NCI-H1048 (cell line): ENCODE data around the gene PIGM.

ENCODE experiments used
- DNase-seq: peaks from one replicate; lab custom pipeline; 2025; lab: John Stamatoyannopoulos, UW

The PIGM gene

DNA sequence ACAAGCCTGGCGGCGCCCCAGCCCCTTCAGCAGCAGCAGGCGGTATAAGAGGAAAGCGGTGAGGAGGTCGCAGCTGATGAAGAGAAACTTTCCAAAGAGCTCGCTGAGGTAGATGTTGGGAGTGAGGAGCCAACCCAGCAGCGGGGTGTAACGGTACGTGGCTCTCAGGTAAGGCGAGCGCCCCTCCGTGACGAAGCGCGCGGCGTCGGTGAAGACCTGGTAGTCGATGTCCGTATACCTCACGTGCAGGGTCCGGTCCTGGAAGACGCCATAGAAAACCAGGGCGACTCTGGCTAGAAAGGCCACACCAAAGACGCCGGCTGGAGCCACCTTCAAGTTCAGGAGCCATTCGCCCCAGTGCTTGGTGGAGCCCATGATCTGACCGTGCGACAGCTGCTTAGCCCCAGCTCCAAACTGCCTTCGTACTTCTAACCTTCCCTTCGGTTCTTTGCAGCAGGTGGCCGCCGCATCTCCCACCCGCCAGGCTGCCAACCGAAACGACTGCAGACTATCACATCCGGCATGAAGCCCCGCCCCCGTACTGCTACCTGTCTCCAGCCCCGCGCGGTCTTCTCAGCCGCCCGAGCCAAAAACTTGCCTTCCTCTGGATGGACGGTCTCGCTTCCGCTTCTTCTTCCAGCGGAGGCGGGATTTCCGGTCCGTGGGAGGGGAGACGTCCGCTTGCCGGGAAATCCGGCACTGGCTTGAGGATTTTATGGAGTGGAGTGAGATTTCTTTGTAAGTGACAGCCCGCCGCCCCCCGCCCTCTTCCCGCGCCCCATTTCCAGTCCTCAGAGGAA is at the start of gene PIGM:
Gene PIGM (minus strand): TSS at position 626 of the 800 bp plus-strand sequence. CDS start 251 bp downstream, at position 375.
- DNase-seq, result peak; percentile 98

DNA sequence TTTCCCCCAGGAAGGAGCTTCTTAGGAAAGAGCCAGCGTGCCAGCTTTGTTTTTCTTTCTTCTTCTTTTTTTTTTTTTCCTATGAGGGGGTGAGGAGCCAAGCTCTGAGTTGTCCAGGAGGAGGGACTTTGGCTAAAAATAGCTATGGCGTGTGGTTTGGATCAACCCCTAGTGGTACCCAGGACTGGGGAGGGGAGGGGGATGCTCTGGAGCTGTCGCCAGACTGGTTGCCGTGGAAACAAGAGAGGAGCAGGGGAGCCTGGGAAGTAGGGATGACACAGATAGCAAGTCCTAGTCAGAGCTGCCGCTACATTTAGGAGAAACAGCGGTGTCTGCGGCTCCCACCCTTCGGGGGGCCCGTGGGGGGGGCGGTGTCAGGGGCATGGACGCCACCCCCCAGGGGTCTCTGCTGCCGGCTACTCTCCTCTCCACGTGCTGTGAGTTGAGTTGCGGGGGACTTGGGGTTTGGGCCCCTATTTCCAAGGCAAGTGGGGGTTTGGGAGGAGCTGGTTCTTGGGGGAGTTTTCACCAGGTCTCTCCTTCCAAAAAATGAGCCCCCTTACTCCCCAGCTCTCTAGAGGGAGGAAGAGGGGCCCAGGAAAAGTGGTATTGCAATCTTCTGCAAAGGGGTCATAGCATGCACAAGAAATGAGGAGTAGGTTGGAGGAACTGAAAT is 49.6 kb upstream of the PIGM start, which contains the start of gene KCNJ9:
Gene KCNJ9 (plus strand): TSS at position 278 of the 676 bp plus-strand sequence. CDS start 2,493 bp downstream, outside the sequence.
- no peak for DNase-seq

DNA sequence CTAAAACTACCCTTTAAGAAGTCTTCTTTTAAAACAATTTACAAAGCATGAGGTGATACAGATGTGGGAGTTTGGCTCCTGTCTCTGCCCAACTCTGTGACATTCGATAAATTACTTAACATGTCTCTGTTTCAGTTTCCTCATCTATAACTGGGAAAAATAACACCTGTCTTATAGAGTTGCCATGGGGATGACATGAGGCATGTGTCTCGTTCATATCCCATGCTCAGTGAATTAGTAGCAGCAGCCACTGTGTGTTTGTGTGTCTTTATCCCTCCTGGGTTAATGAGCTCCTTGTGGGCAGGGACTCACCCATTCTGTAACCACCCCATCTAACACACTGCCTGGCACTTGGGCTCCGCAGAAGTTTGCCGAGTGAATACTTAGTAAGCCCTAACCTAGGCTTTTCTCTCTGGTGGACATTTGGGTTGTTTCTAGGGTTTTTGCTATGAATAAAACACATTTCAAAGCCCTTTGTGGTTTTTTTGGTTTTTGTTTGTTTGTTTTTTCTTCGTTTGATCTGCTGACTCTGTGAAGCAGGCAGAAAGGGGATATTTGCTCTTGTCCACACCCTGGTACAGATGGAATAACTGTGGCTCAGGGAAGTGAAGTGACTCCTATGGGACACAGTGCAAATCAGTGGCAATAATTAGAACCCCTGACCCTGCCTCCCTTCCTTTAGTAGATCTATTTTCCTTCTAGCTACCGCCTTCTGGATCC is 48.8 kb upstream of the PIGM start:
- no peak for DNase-seq

DNA sequence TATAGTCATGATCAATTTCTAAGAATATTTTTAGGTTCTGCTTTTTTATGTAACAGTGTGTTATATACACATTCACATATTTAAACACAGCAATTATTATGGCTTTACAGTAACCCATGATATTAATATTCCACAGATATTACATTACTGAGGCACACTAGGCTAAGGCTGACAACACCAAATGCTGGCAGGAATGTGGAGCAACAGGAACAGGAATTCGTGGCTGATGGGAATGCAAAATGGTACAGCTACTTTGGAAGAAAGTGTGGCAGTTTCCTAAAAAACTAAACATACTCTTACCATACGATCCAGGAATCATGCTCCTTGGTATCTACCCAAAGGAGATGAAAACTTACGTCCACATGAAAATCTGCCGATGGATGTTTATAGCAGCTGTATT is 47.7 kb upstream of the PIGM start:
- no peak for DNase-seq

DNA sequence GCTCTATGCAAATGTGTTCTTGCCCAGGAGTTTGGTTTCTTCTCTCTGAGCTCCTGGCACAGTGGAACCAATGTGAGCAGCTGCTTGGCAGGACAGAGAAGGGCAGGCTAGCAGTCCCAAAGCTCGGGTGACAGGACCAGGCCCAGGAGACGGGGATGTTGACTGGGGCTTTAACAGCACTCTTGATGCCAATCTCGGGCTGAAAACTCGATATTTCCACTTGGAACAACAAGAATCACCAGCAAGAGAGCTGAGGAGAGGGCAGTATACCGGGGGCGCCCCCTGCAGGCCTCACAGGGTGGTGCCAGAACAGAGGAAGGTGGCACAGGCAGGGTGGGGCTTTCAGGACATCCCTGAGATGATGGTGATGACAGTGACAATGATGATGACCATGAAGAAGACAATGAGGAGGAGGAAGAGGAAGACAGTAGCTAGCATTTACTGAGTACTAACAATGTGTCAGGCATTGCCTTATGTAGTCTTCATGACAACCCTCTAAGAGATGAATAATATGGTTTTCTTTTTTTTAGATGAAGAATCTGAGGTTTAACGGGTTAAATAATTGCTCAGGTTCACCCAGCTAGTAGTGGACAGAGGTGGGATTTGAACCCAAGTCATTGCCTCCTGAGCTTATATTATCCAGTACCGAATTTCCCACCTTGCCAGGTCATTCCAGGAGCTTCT is 46.9 kb upstream of the PIGM start:
- DNase-seq, result no peak

DNA sequence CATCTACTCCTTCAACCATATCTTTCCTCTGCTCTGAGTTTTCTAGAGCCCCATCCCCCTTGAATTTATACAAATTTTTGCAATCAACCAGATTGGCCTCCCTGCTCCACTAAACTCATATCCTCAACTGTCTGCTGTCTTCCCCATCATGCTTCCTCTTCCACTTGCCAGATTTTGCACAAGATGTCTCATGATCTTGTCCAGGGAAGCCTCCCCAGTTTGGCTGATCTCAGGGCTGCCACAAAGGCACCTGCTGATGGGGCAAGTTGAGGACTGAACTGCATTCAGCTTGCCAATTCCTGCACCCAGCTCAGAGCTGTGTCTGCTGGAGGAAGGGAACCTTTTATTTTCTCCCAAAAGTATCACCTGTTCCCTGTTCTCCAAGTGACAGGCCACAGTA is 45.7 kb upstream of the PIGM start:
- no peak for DNase-seq

DNA sequence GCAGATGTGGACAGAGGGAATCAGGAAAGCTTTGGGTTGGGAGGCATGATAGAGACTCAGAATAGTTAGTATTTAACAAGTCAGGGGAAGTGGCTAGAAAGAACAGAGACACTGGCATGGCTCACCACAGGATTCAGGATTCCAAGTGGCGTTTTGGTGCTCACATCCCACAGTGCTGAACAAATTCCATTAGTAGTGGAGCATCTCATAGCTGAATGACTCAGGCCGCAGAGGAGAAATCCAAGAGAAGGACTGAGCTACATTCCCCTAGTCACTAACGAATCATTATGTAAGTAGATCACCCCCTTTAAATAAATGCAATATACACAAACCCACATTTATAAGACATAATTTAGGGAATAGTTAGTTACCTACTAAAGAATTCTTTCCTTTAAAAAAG is 44.5 kb upstream of the PIGM start:
- DNase-seq, result no peak

DNA sequence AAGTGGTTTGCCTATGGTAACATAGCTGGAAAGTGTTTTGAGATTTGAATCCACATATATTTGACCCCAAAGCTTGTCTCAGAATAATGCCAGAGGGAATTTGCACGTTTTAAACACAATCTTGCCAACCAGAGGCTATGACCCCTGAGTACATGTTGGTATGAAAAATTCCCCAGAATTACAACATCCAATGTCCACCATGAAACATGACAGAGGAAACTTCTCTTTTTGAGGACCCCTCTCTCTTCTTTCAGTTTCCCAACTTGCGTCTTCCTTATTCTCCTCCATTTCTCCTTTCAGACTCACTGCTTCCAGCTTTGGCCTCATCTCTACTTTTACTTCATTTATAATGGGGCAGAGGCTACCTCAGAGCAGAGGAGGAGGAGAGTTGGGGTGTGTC is 44.0 kb upstream of the PIGM start:
- DNase-seq, result no peak

DNA sequence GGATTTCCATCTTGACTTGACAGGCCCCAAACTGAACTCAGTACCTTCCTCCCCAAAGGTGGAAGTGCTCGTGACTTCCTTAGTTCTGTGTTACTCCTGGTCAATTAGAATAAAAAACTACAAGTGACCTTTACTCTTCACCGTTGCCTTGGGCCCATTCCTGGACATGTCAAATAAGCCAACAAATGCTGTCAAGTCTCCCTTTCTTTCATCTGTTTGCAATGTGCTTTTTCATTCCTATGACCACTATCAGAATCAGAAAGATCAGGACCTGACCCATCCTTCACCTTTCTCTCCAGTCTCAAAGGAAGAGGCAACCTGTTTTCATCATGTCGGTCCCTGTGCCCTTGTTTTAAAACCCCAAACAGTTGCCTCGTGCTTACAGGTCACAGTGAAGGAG is 43.1 kb upstream of the PIGM start:
- DNase-seq, result no peak

DNA sequence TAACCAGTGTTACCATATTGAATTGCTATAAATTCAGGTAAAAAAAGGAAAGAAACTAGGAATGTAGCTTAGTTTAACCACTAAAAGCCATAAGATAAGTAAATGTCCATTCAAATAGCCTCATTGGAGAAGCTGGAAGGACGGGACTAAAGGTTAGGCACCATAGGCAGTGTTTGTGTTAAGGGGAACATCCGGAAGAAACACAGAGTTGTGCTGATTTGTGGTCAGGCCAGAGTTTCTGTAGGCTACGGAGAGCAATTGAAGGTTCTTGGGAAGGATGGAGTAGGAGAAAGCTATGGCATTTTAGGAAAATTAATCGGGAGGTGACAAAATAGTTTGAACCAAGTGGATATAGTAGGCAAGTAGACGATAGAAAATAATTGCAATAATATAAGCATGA is 39.5 kb upstream of the PIGM start:
- no peak for DNase-seq

DNA sequence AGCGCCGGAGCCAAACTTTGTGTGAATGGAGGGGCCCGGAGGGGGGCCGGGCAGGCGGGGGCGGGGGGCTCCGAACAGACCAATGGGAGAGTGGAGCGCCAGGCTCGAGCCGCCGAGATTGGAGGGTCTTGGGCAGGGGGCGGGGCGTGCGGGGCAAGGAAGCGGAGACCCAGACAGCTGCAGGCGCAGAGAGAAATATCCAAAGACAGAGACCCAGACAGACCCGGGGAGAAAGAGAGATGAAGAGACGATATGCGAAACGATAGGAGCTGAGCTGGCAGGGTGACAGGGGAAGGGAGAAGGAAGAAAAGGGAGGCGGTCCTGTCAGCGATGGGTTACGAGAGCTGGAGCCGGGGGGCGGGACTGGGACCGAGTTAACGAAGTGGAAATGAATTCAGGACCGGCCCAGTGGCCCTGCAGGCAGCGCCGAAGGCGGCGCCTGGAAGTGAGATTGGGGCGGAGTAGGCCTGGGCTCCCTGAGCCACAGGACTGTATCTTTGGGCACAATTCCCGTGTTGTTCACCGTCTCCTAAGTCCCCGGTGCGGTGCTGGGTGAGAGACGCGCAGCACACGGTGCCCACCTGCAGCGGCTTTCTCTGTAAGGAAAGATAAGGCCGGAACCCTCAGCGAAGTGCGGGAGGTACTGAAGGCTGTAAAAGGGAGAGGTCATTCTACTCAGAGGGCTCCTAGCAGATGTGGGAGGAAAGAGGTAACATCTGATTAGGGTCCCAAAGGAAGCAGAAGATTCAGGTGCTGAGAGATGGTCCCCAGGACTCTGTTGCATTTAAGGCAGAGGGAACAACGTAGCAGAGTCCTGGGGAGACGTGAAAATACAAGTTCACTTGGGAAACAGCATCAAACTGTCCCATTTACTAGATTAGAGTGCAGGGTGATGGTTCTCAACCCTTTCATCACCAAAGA is 38.7 kb upstream of the PIGM start:
- peak; percentile 62 for DNase-seq

DNA sequence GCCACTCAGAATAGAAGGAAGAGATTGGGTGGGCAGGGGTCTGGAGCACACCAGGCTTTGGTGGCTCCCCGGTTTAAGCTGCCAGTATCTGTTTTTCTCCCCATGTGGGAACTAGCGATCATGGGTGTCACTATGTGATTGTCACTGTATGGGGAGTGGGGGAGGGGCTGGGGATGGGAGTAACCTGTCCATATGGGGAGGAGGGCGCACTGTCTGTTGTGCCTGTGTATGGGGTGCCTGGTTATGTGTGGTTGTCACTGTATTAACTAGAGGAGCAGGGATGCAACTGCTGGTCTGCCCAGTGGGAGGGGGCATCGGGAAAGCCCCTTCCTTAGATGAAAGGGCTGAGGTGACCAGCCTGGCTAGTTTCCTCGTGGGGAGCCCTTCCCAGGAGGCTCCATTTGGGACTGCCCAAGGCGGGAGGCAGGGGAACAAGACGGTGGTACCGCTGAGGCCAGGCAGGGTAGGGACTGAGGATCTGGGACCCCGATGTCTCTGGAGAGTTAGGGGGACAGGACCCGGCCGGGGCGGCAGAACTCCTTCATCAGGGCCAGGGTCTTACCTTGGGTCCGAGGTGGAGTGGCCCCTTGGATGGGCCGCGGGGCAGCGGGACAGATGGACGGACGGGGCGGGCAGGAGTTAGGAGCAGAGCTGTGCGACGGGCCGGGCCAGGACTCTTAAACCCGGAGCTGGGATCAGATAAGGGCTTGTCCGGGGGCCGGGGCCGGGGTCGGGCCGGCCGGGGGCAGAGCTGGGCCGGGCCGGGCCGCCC is 37.9 kb upstream of the PIGM start, which contains the start of gene KCNJ10:
Gene KCNJ10 (minus strand): TSS at position 701 of the 772 bp plus-strand sequence. CDS start 27,628 bp downstream, outside the sequence.
- no peak for DNase-seq

DNA sequence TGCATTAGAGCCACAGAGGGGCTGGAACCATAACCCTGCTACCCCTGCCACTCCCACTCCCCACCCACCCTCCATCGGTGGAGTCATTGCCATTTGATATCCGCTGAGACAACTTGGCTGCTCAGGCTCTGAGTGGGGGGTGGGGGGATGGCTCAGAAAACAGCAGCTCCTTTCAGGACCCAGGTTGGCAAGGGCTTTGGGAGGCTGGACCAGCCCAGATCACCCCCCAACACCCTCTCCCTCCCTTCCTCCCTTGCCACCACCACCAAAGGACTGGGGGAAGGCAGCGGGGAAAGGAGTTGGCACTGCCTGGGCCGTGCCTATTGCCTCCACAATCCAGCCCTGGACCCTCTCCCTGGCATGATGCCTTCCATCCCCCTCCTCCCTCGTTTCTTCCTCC is 36.4 kb upstream of the PIGM start:
- DNase-seq, result no peak

DNA sequence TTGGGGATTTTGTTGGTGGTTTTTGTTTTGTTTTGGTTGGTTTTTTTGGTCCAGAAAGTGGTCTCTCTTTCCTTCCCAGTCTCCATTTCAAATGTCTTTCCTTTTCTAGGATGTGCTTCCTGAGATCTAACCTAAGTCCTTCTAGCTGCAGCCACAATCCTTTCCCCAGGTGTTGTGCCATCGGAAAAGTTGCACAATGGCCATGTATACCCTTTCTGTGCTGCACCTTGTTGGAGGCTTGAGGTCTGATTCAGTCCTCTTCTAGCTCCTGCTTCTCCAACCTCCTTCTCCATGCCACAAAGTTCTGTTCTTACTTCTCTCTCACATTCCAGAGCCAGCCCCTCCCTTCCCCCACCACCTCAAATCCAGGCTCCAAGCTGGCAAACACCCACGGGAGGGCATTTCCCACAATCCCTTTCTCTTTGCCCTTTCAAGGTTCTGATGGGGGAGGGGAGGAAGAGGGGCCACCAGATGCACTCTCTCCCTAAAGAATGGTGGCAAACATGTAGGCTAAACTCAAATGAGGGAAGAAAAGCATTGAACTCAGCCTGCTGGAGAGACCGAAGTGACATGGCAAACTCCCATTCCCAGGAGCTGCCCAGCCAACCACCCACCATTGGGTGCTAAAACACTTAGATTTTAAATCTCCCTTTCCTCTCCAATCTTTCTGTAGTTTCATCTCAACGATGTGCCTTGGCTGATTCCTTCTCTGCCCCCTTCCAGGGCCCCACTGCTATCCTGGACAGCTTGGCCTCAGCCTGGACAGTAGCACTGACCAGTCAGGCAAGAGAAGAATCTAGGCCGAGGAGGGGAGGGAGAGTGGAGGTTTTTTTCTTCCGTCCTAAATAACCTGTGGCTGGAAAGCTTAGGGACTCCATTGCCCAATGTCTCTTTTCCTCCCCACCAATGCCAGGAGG is 35.3 kb upstream of the PIGM start:
- DNase-seq, result no peak

DNA sequence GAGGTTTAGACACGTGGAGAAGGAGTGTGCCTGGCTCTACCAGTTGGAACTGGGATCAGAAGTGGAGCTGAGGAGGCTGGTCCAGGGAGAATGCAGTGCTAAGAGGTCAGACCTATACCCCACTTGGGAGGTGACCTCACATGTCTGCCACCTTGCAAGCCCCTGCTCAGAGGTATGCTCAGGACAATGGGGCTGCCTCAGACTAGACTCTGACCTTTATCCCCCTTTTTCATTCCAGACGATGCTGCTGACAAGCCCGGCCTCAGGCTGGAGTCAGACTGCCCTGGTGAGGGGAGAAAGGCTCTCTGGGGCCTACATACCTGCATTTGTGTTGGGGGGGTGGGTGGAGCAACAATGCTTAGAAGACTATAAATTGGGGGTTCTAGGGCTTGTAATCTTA is 33.0 kb upstream of the PIGM start:
- no peak for DNase-seq

DNA sequence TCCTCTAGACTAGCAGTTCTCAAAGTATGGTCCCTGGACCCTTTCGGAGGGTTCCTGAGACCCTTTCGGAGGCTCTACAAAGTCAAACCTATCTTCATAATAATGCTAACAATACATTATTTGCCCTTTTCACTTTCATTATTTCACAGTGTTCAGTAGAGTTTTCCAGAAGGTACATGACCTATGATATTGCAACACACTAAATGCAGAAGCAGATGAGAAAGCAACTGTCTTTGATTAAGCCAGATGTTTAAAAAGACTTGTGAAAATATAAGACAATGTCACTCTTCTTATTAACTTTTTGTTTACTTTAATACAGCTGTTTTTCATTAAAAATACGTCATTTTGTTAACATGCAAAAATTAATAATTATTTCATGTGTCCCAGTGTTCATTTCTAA is 32.4 kb upstream of the PIGM start:
- DNase-seq, result no peak

DNA sequence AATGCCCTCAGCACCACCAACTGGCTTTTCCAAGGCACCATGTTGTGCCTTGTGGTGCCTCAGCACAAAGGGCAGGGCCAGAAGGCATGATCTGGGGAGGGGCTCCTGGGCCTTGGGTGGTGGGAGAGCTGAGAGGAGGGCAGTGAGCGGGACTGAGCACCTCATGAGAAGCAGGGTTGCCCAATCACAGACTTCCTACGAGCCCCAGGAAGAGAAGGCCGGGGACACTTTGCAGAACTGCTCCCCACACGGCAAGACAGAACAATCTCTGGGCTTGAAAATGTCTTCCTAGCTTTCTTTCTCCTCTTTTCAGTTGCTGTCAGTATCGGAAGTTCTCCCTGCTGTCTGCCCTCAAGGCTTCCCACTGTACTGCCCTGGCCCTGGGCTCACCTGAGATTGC is 31.4 kb upstream of the PIGM start:
- no peak for DNase-seq

DNA sequence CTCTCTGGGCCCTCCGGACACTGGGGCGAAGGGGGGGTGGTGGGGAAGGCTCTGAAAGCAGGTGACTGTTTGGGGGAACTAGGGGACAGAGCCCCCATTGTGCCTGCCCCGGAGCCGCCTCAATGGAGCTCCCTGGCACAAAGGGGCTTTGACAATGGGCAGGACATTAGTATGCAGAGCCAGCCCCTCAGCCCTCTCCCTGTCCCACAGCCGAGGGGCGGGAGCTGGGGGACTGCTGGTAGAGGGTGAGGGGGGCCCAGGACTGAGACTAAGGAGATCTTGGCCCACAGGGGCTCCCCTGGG is 30.4 kb upstream of the PIGM start:
- DNase-seq, result no peak
